ENCODE measurements around the gene USP25. TPM values are rescaled to one million over a fixed set of nuclear protein-coding genes. Genes with fewer than 3 reads are reported as not detected.

The USP25 gene
- total RNA-seq, 6 experiments from 2014 or later, result 14.7 to 22.7 (median 18.7) TPM

GRCh38 chr21:15826147-15826780 is 96.5 kb downstream of the USP25 start:
- intact Hi-C loops (cut with DNase I), result no loop called here
- H3K27me3 ChIP-seq, result no peaks in the 10 kb centered on the region
- H3K4me1 ChIP-seq, result no peaks in the 10 kb centered on the region
- H3K27ac ChIP-seq, result no peak overlapping the region
- WGBS (ENCODE audit: insufficient coverage, low coverage, low lambda C conversion rate, missing lambda C conversion rate), result 37% methylated on average over 5 of the region's 5 CpGs
- no peaks in the 10 kb centered on the region for H3K9me3 ChIP-seq
- peaks cover 0 to 11% (median under 1%) of the 10 kb centered on the region in 4 donors for H3K36me3 ChIP-seq
- H3K4me3 ChIP-seq, result no peak overlapping the region
- ATAC-seq (peak; percentile 92 to 96 (median 94)), DNase-seq (no peak)
- TF ChIP-seq CTCF (IDR thresholded peaks at IDR 0.05) (peak; percentile 56 to 71 (median 66)), POLR2A (IDR thresholded peaks at IDR 0.05) (no peak)

- Histone ChIP-seq H3K27ac (no peak overlapping the region), H3K4me1 (no peaks in the 10 kb centered on the region), H3K36me3 (peaks cover 0 to 19% (median 4%) of the 10 kb centered on the region in 4 donors), H3K4me3 (no peak overlapping the region), H3K27me3 (no peaks in the 10 kb centered on the region), H3K9me3 (no peaks in the 10 kb centered on the region)
- DNase-seq (no peak), ATAC-seq (no peak)
- TF ChIP-seq CTCF (IDR thresholded peaks at IDR 0.05), result no peak
- 92% methylated on average over 8 of the region's 8 CpGs for WGBS (ENCODE audit: insufficient coverage, low coverage, low lambda C conversion rate, missing lambda C conversion rate)
- intact Hi-C loops (cut with DNase I), result no loop called here
These were observed 97.3 kb downstream of the USP25 start for GRCh38 chr21:15826908-15827601.

- peaks cover 0 to 26% (median 9%) of the 10 kb centered on the region in 4 donors for H3K36me3 ChIP-seq
- no peaks in the 10 kb centered on the region for H3K9me3 ChIP-seq
- WGBS (ENCODE audit: insufficient coverage, low coverage, low lambda C conversion rate, missing lambda C conversion rate), result 72% methylated on average over 4 of the region's 4 CpGs
- intact Hi-C loops (cut with DNase I), result no loop called here
- no peak for ATAC-seq
- H3K4me3 ChIP-seq, result no peak overlapping the region
- no peaks in the 10 kb centered on the region for H3K27me3 ChIP-seq
- DNase-seq, result no peak
- TF ChIP-seq POLR2A (IDR thresholded peaks at IDR 0.05) (no peak), CTCF (IDR thresholded peaks at IDR 0.05) (no peak)
- H3K27ac ChIP-seq, result no peak overlapping the region
- no peaks in the 10 kb centered on the region for H3K4me1 ChIP-seq
These were observed 101.7 kb downstream of the USP25 start for GRCh38 chr21:15831497-15831896.

- DNase-seq, result no peak
- 64% methylated on average over 4 of the region's 4 CpGs for WGBS (ENCODE audit: insufficient coverage, low coverage, low lambda C conversion rate, missing lambda C conversion rate)
- peaks cover 0 to 13% (median 4%) of the 10 kb centered on the region in 4 donors for H3K36me3 ChIP-seq
- no peak for TF ChIP-seq POLR2A (IDR thresholded peaks at IDR 0.05)
- TF ChIP-seq CTCF (IDR thresholded peaks at IDR 0.05), result no peak
- no peaks in the 10 kb centered on the region for H3K9me3 ChIP-seq
- intact Hi-C loops (cut with DNase I), result no loop called here
- H3K4me3 ChIP-seq, result no peak overlapping the region
- no peak overlapping the region for H3K27ac ChIP-seq
- no peaks in the 10 kb centered on the region for H3K27me3 ChIP-seq
- ATAC-seq, result peak in 1 of 4 donors; percentile 24
- H3K4me1 ChIP-seq, result no peaks in the 10 kb centered on the region
These were observed 107.9 kb downstream of the USP25 start for GRCh38 chr21:15837645-15838044.
